ENCODE data around the gene PLP2.

The PLP2 gene

DNA sequence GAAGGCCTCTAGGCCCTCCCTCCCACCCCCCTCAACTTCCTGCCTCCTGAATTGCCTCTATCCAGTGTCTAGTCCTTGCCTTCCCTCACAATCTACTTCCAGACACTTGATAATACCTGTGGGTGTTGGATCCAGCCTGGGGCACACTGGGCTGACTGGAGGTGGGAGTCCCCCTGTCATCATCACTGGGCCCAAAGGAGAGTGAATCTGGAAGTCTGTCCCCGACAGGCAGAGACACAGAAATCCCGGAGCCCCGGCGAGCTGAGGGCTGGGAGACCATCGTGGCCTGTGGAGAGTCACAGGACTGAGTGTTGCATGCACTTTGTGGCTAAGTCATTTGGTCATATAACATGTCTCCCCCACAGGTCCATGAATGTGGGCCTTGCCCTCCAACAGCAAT, 36.7 kb downstream of the PLP2 start:
- in situ Hi-C loops (cut with HindIII; ENCODE audit: low sequenced_read_pairs): no loop called here

- in situ Hi-C loops (cut with HindIII; ENCODE audit: low sequenced_read_pairs): no loop called here
Measured at GRCh38 chrX:49209434-49210251, 37.9 kb downstream of the PLP2 start.

DNA sequence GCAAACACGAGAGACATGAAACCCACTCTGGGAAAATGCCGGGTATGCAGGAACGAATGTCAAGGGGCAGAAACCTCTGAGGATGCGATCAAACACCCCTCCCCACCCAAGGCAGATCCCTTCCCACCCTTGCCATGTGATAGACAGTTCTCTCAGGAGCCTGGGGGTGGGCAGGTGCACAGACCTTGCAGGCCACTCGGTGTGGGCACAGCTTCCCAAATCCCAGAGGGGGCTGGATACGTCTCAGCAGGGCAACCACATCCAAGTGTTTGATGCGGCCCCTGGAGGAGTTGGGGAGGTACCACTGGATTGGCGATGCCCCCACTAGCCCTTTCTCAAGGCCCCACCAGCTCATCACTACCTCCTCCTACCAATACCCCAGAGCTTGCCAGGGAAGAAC, 38.7 kb downstream of the PLP2 start:
- in situ Hi-C loops (cut with HindIII; ENCODE audit: low sequenced_read_pairs): no loop called here

- in situ Hi-C loops (cut with HindIII; ENCODE audit: low sequenced_read_pairs): no loop called here
Measured at GRCh38 chrX:49211074-49211473, 39.4 kb downstream of the PLP2 start.

- in situ Hi-C loops (cut with HindIII; ENCODE audit: low sequenced_read_pairs): no loop called here
Measured at GRCh38 chrX:49212209-49212608, 40.5 kb downstream of the PLP2 start.

DNA sequence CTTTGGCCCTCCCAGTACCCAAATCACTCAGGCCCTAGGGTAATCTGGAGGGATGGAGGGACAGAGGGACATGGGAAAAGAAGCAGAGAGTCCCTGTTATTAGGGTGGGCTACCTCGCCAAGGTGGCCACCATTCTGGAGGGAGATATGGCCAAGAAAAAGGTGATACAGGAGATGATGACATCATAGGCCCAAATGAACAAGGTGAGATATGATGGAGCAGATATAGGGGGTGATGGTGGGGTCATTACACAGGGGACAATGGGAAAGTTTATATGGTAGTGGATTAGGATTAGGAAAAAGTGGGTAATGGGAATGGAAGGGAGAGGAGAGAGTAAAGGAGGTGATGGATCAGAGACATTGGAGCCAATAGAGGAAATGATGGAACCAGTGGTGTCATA, 41.2 kb downstream of the PLP2 start:
- in situ Hi-C loops (cut with HindIII; ENCODE audit: low sequenced_read_pairs): no loop called here

- in situ Hi-C loops (cut with HindIII; ENCODE audit: low sequenced_read_pairs): no loop called here
Measured at GRCh38 chrX:49214416-49214815, 42.7 kb downstream of the PLP2 start.

- in situ Hi-C loops (cut with HindIII; ENCODE audit: low sequenced_read_pairs): no loop called here
Measured at GRCh38 chrX:49214996-49215526, 43.4 kb downstream of the PLP2 start.

DNA sequence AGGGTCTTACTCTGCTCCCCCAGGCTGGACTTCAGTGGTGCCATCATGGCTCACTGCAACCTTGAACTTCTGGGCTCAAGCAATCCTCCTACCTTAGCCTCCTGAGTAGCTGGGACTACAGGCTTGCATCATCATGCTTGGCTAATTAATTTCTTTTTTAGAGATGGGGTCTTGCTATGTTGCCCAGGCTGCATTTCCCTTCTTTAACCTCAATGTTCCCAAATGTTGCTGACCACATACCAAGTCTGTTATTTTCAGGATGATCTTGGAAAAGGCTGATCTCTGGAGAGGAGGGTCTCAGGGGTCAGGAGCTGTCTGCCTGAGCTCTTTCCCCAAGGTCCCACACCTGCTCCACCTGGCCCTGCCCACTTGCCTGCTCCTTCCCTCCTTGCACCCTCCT, 48.4 kb downstream of the PLP2 start:
- in situ Hi-C loops (cut with HindIII; ENCODE audit: low sequenced_read_pairs): no loop called here

DNA sequence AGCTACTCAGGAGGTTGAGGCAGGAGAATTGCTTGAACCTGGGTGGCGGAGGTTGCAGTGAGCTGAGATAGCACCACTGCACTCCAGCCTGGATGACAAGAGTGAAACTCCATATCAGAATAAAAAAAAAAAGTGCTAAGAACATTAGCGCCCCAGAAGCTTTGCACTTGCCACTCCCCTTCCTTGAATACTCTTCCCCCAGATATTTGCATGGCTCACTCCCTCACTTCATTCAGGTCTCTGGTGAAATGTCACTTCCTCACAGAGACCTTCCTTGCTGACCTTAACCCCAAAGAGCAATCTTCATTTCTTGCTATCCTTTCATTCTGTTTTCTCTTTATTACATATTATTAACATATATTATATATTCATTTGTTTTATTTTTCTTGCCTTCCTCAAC, 50.2 kb downstream of the PLP2 start:
- in situ Hi-C loops (cut with HindIII; ENCODE audit: low sequenced_read_pairs): no loop called here

Data from DLD1 (cell line).